ENCODE results near the gene IL20. TPM values are rescaled to one million over a fixed set of nuclear protein-coding genes. Genes with fewer than 3 reads are reported as not detected.

Gene IL20
- total RNA-seq, 4 donors from 2014 or later = not detected

DNA sequence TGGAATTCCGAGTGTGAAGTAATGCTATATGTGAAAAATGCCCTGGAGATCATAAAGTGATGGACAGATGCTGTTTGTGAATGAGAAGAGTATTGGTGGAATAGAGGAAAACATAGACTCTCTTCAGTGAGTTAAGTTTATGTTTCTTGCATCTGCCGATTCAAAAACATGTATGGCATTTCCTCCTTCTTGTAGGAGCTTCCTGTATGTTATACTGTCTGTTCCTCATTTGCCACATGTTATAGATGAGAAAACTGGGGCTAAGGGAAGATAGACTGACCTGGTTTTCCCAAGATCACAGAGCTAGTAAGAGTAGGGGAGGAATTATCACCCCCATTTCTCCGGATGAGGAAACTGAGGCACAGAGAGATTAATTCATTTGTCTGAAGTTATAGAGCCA lies 41.1 kb upstream of the IL20 start:
- Histone ChIP-seq H3K27ac (peak overlapping the region in 2 of 4 donors; percentile 53 to 64), H3K9me3 (no peaks in the 10 kb centered on the region), H3K4me1 (peaks cover 0 to 11% (median 0%) of the 10 kb centered on the region in 3 donors), H3K36me3 (no peaks in the 10 kb centered on the region), H3K4me3 (no peak overlapping the region), H3K27me3 (peaks cover 3% of the 10 kb centered on the region)
- WGBS, 2 donors (ENCODE audit: low coverage in 1 of 2) = 43 to 66% methylated on average over 2 to 3 of the region's 3 CpGs
- ATAC-seq = no peak
- TF ChIP-seq, protein P1, sequence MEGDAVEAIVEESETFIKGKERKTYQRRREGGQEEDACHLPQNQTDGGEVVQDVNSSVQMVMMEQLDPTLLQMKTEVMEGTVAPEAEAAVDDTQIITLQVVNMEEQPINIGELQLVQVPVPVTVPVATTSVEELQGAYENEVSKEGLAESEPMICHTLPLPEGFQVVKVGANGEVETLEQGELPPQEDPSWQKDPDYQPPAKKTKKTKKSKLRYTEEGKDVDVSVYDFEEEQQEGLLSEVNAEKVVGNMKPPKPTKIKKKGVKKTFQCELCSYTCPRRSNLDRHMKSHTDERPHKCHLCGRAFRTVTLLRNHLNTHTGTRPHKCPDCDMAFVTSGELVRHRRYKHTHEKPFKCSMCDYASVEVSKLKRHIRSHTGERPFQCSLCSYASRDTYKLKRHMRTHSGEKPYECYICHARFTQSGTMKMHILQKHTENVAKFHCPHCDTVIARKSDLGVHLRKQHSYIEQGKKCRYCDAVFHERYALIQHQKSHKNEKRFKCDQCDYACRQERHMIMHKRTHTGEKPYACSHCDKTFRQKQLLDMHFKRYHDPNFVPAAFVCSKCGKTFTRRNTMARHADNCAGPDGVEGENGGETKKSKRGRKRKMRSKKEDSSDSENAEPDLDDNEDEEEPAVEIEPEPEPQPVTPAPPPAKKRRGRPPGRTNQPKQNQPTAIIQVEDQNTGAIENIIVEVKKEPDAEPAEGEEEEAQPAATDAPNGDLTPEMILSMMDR (IDR thresholded peaks at IDR 0.05) = no peak
- TF ChIP-seq POLR2AphosphoS5 (IDR thresholded peaks at IDR 0.05) = no peak
- no peak for TF ChIP-seq EP300 (IDR thresholded peaks at IDR 0.05)
- TF ChIP-seq POLR2A (IDR thresholded peaks at IDR 0.05) = no peak

DNA sequence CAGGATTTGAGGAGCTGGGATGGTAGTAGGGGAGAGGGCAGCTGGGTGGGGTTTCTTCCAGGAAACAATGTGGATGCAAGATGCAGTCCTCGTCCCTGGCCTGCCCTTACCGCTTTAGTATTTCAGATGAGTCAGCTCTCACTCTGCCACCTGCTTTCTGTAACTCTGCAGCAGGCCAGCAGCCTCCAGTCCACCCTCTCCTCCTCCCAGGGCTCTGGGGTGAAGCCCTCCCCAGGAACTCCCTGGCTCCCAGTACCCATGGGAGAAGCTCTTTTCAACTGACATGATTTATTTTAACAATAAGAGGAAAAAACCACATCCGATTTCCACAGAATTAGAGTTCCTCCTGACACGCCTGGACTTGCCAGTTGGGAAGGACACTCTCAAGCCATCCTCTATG lies 39.0 kb upstream of the IL20 start:
- TF ChIP-seq, protein P1 (IDR thresholded peaks at IDR 0.05) = no peak
- TF ChIP-seq POLR2AphosphoS5 (IDR thresholded peaks at IDR 0.05) (no peak), POLR2A (IDR thresholded peaks at IDR 0.05) (no peak), EP300 (IDR thresholded peaks at IDR 0.05) (no peak)
- no peak overlapping the region for H3K4me3 ChIP-seq
- no peaks in the 10 kb centered on the region for H3K36me3 ChIP-seq
- WGBS, 2 donors (ENCODE audit: low coverage in 1 of 2) = 30 to 72% methylated on average over 2 to 3 of the region's 4 CpGs
- H3K9me3 ChIP-seq = no peaks in the 10 kb centered on the region
- H3K27ac ChIP-seq = no peak overlapping the region
- H3K4me1 ChIP-seq = peaks cover 0 to 11% (median 0%) of the 10 kb centered on the region in 3 donors
- peaks cover 9% of the 10 kb centered on the region for H3K27me3 ChIP-seq
- ATAC-seq = no peak

DNA sequence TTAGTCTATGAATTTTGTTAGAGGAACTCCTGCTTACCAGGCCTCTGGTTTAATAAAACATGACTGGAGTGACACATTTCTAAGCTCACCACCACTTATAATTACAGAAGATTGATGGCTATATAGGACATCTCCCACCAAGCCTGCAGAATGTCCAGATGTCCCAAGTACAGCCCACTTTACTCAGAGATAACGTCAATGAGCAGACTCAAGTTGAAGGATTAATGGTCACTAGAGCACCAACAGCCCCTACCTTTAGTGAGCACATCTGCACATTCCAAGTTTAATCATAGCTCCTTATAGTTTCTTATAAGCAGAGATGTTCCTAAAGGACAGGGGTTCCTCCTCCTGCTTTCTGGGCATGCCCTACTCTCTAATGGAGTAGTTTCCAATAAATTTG lies 37.4 kb upstream of the IL20 start:
- 100% methylated on average over 1 of the region's 1 CpG; no CpG with 5 or more reads in 1 of the 2 donors for WGBS, 2 donors (ENCODE audit: low coverage in 1 of 2)
- TF ChIP-seq POLR2AphosphoS5 (IDR thresholded peaks at IDR 0.05) = no peak
- TF ChIP-seq EP300 (IDR thresholded peaks at IDR 0.05) = no peak
- no peak for TF ChIP-seq POLR2A (IDR thresholded peaks at IDR 0.05)
- TF ChIP-seq, protein P1 (IDR thresholded peaks at IDR 0.05) = no peak
- Histone ChIP-seq H3K27ac (no peak overlapping the region), H3K27me3 (peaks cover 9% of the 10 kb centered on the region), H3K36me3 (no peaks in the 10 kb centered on the region), H3K4me3 (no peak overlapping the region), H3K9me3 (no peaks in the 10 kb centered on the region), H3K4me1 (peaks cover 0 to 11% (median 0%) of the 10 kb centered on the region in 3 donors)
- ATAC-seq = no peak

DNA sequence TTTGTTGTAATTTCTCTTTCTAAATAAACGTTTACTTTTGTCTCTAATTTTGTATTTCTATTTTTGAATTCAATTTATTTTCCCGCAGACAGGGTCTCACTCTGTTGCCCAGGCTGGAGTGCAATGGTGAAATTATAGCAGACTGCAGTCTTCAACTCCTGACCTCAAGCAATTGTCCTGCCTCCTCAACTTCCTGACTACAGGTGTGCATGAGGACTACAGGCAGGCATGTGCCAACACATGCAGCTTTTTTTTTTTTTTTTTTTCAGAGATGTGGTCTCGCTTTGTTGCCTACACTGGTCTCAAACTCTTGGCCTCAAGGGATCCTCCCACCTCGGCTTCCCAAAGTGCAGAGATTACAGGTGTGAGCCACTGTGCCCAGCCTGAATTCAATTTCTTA lies 36.7 kb upstream of the IL20 start:
- peaks cover 9% of the 10 kb centered on the region for H3K27me3 ChIP-seq
- TF ChIP-seq POLR2AphosphoS5 (IDR thresholded peaks at IDR 0.05) = no peak
- TF ChIP-seq EP300 (IDR thresholded peaks at IDR 0.05) = no peak
- TF ChIP-seq POLR2A (IDR thresholded peaks at IDR 0.05) = no peak
- TF ChIP-seq, protein P1 (IDR thresholded peaks at IDR 0.05) = no peak
- no peak overlapping the region for H3K27ac ChIP-seq
- no peaks in the 10 kb centered on the region for H3K36me3 ChIP-seq
- peaks cover 0 to 9% (median 0%) of the 10 kb centered on the region in 3 donors for H3K4me1 ChIP-seq
- H3K9me3 ChIP-seq = no peaks in the 10 kb centered on the region
- WGBS, 2 donors (ENCODE audit: low coverage in 1 of 2) = 79 to 90% methylated on average over 2 to 3 of the region's 4 CpGs
- no peak overlapping the region for H3K4me3 ChIP-seq
- no peak for ATAC-seq

DNA sequence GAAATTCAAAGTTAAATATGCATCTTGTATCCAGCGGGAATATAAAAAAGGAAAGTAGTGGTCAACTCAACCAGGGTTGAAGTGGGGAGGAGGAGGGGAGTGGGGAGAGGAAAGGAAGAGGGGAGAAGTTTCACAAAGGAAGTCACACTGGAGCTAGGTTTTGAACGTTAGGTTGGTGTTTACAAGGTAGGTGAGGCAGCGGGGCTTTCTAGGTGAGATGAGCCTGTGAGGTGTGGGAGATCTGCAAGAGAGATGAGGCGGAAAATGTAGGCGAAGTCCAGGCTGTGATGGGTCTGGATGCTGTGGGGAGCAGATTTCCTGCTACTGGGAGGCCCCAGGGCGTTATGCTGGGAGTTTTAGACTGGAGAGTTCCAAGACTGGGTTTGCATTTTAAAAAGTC lies 36.1 kb upstream of the IL20 start:
- no peak for TF ChIP-seq POLR2AphosphoS5 (IDR thresholded peaks at IDR 0.05)
- no peak for TF ChIP-seq POLR2A (IDR thresholded peaks at IDR 0.05)
- no peak for TF ChIP-seq EP300 (IDR thresholded peaks at IDR 0.05)
- TF ChIP-seq, protein P1 (IDR thresholded peaks at IDR 0.05) = no peak
- 79 to 85% methylated on average over 6 of the region's 6 CpGs for WGBS, 2 donors (ENCODE audit: low coverage in 1 of 2)
- ATAC-seq = no peak

More for the DNA sequence above, 36.1 kb upstream of the IL20 start:
- peaks cover 9% of the 10 kb centered on the region for H3K27me3 ChIP-seq
- peaks cover 0 to 4% (median 0%) of the 10 kb centered on the region in 3 donors for H3K4me1 ChIP-seq
- no peaks in the 10 kb centered on the region for H3K36me3 ChIP-seq
- H3K9me3 ChIP-seq = no peaks in the 10 kb centered on the region
- H3K4me3 ChIP-seq = no peak overlapping the region
- H3K27ac ChIP-seq = no peak overlapping the region
